ENCODE measurements around the gene TTLL10. TPM values are rescaled to one million over a fixed set of nuclear protein-coding genes. Genes with fewer than 3 reads are reported as not detected.

TTLL10 gene
- total RNA-seq, 1 donor = 0.42 TPM

- peaks cover 13% of the 10 kb centered on the region for H3K27me3 ChIP-seq (ENCODE audit: insufficient read depth, low read length)
- H3K4me1 ChIP-seq (ENCODE audit: insufficient read depth, low read length) = peaks cover 38% of the 10 kb centered on the region
- no peaks in the 10 kb centered on the region for H3K9me3 ChIP-seq (ENCODE audit: low read depth, low read length)
- H3K4me3 ChIP-seq (ENCODE audit: low read length) = no peak overlapping the region
Observed at GRCh38 chr1:1206966-1207531, 33.4 kb downstream of the TTLL10 start.

DNA sequence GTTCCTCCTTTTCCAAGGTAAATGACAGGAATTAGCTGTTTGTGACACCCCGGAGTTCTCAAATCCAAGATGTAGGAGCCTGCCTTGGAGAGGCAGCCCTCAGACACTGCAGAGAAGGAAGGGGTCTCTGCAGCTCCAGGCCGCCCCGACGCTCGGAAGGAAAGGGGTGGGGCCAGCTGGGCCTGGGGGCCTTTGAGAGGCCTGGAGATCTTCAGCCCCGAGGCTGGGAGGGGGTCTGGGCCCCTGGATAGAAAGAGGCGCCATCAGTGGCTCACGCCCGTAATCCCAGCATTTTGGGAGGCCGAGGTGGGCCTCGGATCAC lies 33.9 kb downstream of the TTLL10 start:
- Histone ChIP-seq H3K4me1 (ENCODE audit: insufficient read depth, low read length) (peaks cover 41% of the 10 kb centered on the region), H3K27me3 (ENCODE audit: insufficient read depth, low read length) (peaks cover 13% of the 10 kb centered on the region)

DNA sequence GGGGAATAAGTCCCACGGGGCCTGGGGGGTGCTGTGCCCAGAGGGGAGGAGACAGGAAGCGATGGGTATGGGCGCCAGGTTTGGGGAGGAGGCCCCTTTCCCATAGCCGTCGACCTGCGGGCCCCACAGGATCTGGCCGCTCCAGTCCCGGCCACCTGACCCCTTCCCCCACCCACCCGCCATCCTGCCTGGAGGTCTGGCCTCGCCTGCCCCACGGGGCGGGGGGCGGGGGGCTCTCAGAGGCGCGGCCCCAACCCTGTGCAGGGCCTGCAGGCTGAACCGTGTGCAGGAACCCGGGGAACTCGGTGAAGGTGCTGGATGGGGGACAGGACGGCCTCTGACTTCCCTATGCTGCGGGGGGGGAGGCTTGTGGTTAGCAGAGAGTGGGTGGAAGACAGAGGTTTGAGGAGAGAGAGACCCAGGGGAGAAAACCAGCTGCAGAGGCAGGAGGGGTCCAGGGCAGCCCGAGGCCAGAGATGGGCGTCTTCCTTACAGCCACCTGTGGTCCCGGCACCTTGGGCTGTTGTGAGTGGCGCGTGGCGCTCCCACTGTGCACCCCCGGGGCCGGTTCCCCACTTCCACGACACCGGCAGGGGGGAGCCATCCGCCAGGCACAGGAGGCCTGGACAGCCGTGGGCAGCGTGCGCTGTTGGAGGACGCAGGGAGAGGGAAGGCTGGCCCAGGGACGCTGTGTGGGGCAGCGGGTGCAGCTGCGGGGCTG lies 35.2 kb downstream of the TTLL10 start:
- Histone ChIP-seq H3K27me3 (ENCODE audit: insufficient read depth, low read length) (peaks cover 13% of the 10 kb centered on the region), H3K4me1 (ENCODE audit: insufficient read depth, low read length) (peaks cover 52% of the 10 kb centered on the region), H3K4me3 (ENCODE audit: low read length) (no peak overlapping the region), H3K9me3 (ENCODE audit: low read depth, low read length) (no peaks in the 10 kb centered on the region)

More for the DNA sequence above, 33.9 kb downstream of the TTLL10 start:
- Histone ChIP-seq H3K4me3 (ENCODE audit: low read length) (no peak overlapping the region), H3K9me3 (ENCODE audit: low read depth, low read length) (no peaks in the 10 kb centered on the region)

DNA sequence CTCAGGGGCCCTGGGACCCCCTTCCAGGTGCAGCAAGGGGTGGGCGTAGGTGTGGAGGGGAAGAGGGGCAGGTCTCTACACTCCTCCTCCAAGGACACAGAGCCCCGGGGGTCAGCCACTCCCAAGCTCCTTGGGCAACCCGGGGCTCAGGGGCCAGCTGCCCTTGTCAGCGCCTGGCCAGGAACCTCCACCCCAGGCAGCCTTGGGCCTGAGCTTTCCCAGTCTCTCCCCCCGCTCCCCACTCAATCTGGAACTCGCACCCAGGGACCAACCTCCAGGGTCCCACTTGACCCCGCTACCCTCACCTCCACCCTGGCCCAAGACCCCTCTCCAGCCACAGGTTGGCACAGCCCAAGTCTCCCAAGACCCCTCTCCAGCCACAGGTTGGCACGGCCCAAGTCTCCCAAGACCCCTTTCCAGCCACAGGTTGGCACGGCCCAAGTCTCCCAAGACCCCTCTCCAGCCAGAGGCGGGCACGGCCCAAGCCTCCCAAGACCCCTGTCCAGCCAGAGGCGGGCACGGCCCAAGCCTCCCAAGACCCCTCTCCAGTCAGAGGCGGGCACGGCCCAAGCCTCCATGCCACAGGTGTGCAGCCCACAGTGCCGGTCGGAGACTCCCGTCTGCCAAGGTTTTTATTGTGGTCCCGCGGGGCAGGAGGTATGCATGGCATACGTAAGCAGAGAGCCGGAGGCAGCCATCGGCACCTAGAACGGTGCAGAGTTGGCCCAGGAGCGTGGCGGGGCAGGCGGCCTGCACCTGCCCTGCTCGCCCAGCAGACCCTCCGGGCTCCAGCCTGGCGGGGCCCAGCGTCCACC lies 37.3 kb downstream of the TTLL10 start:
- peaks cover 67% of the 10 kb centered on the region for H3K4me1 ChIP-seq (ENCODE audit: insufficient read depth, low read length)
- H3K27me3 ChIP-seq (ENCODE audit: insufficient read depth, low read length) = peaks cover 13% of the 10 kb centered on the region
- H3K4me3 ChIP-seq (ENCODE audit: low read length) = no peak overlapping the region
- no peaks in the 10 kb centered on the region for H3K9me3 ChIP-seq (ENCODE audit: low read depth, low read length)

DNA sequence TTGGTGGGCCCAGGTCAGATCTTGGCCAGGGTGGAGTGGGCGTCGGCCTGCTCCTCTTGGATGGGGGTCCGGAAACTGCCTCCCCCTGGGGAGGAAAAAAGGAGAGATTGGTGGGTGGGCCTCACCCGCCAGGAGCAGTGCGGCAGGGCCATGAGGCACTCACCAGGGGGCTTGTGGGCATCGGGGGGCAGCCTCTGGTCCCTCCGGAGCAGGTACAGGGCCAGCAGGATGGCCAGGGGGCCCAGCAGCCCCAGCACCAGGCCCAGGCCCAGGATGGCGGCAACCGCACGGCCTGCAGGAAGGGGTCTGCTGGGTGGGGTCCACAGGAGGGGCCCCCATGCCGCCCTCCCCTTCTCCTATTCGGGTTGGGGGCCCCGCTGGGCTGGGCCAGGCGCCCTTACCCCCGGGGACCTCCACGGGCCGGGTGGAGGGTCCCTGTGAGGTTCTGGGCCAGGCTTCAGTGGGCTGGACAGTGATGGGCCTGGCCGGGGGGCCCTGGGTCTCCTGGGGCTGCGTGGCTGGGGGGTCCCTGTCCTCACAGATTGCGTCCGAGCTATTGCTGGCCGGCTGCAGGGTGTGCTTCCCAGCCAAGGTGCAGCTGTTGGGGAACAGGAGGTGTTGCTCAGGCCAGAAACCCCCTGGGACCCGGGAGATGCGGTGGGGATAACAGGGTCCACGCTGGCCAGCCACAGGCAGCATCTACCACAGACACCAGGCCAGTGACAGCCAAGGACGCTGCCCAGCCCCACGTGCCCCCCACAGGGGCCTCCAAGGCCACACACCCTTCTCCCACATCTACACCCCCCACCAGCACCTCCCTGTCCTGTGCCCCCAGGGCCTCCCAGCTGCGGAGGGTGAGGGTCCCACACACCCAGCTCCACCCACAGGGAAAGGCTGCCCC lies 38.1 kb downstream of the TTLL10 start:
- H3K4me1 ChIP-seq (ENCODE audit: insufficient read depth, low read length) = peaks cover 65% of the 10 kb centered on the region
- H3K4me3 ChIP-seq (ENCODE audit: low read length) = no peak overlapping the region
- H3K9me3 ChIP-seq (ENCODE audit: low read depth, low read length) = no peaks in the 10 kb centered on the region
- H3K27me3 ChIP-seq (ENCODE audit: insufficient read depth, low read length) = peaks cover 9% of the 10 kb centered on the region

- Histone ChIP-seq H3K4me1 (ENCODE audit: insufficient read depth, low read length) (peaks cover 59% of the 10 kb centered on the region), H3K4me3 (ENCODE audit: low read length) (peak overlapping the region; percentile 6), H3K27me3 (ENCODE audit: insufficient read depth, low read length) (no peaks in the 10 kb centered on the region), H3K9me3 (ENCODE audit: low read depth, low read length) (no peaks in the 10 kb centered on the region)
Observed at GRCh38 chr1:1212780-1213344, 39.2 kb downstream of the TTLL10 start.

DNA sequence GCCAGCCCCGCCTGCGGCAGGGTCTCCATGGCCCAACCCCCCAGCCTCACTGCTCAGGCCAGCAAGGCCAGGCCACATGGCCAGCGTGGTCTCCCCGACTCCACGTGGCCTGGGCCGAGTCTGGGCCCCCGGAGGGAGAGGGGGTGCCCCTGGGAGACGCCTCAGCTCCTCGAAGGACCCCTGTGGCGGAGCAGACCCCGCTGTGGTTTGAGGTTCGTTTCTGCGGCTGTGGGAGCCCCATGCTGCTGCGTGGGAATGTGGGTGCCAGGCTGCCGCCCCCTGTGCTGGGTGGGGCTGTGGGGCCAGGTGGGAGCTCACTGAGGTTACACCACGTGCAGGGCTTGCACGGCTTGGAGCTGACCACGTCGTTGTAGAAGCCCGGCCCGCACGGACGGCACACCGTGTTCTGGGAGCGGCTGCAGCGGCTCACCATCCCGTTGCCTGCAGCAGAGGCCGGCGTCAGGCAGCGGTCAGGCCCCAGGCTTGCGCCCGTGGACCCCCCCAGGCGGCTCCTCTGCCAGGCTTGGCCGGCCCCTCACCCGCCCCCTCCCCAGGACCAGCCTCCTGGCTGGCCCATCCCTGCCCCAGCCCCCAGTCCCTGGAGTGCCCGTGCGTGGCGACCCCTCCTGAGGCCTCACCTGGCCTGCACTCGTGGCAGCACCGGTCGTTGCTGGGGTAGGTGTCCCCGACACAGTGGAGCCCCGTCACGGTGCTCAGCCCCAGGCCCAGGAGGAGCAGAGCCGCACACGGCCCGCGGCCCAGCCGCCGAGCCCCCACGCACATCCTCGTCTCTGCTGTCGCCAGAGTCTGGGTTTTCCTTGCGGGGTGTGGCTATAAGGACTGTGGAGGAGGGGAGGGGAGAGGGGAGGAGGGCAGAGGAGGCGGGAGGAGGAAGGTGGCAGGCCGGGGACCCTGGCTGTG lies 39.9 kb downstream of the TTLL10 start, which contains the start of gene TNFRSF4:
Gene TNFRSF4 (minus strand): TSS at position 809 of the 921 bp plus-strand sequence. CDS start 26 bp downstream, at position 783.
- Histone ChIP-seq H3K4me1 (ENCODE audit: insufficient read depth, low read length) (peaks cover 59% of the 10 kb centered on the region), H3K9me3 (ENCODE audit: low read depth, low read length) (no peaks in the 10 kb centered on the region), H3K27me3 (ENCODE audit: insufficient read depth, low read length) (no peaks in the 10 kb centered on the region), H3K4me3 (ENCODE audit: low read length) (peak within 1 kb of the TSS; percentile 6)

DNA sequence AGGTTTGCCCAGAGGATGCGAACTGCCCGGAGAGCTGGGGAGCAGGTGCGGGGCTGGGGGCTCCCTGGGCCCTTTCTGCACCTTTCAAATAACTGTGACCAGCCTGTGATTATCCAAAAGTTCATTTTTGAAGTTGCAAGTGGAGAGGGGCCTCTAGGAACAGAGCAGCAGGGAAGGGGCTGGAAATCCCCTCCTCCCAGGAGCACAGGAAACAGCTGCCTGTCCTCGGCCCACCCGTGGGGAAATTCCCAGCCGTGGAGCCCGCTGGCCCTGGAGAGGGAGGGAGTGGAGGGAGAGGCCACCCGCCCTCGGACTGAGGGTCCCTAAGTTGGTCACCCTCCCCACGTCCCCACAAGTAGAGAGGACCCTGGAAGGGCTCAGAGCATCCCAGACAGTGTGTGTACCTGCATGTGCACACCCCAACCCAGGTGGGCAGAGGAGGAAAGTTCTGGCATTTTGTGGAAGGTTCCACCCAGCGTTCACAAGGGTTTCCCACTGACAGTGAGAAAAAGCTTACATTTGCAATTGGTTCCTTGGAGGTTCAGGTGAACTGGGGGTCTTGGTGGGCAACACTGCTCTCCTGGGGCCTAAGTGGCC lies 41.5 kb downstream of the TTLL10 start:
- no peaks in the 10 kb centered on the region for H3K9me3 ChIP-seq (ENCODE audit: low read depth, low read length)
- no peak overlapping the region for H3K4me3 ChIP-seq (ENCODE audit: low read length)
- H3K4me1 ChIP-seq (ENCODE audit: insufficient read depth, low read length) = peaks cover 52% of the 10 kb centered on the region
- H3K27me3 ChIP-seq (ENCODE audit: insufficient read depth, low read length) = no peaks in the 10 kb centered on the region

DNA sequence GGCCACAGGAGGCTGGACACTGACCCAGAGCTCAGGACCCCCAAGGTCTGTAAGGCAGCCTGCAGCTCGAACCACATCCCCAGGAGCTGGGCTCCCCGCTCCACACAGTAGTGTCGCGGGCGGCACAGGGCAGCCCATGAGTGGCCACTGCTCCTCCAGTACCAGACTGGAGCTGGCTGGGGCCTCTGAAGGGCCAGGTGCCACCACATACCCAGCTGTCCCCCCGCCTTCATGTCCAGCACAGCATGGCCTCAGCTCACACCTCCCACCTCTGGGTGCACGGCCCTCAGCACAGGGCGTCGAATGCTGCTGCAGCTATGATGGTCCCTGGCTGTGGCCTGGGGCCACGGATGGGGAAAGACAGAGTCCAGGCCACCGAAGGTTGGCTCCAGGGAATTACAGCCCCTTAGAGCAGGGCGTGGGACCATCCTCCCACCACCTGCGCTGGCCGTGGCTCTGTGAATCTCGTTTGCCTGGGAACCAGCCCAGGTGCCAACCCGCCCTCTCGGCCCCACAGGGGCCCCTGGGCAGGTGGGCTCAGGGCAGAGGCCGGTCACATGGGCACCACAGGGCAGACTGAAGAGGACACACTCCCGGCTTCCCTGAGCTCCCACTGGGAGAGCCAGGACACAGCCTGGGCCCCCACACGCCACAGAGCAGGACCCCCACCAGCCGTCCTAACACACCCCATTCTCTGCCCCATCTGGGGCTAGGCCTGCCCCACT lies 42.4 kb downstream of the TTLL10 start:
- Histone ChIP-seq H3K27me3 (ENCODE audit: insufficient read depth, low read length) (no peaks in the 10 kb centered on the region), H3K4me3 (ENCODE audit: low read length) (no peak overlapping the region), H3K9me3 (ENCODE audit: low read depth, low read length) (no peaks in the 10 kb centered on the region), H3K4me1 (ENCODE audit: insufficient read depth, low read length) (peaks cover 52% of the 10 kb centered on the region)

DNA sequence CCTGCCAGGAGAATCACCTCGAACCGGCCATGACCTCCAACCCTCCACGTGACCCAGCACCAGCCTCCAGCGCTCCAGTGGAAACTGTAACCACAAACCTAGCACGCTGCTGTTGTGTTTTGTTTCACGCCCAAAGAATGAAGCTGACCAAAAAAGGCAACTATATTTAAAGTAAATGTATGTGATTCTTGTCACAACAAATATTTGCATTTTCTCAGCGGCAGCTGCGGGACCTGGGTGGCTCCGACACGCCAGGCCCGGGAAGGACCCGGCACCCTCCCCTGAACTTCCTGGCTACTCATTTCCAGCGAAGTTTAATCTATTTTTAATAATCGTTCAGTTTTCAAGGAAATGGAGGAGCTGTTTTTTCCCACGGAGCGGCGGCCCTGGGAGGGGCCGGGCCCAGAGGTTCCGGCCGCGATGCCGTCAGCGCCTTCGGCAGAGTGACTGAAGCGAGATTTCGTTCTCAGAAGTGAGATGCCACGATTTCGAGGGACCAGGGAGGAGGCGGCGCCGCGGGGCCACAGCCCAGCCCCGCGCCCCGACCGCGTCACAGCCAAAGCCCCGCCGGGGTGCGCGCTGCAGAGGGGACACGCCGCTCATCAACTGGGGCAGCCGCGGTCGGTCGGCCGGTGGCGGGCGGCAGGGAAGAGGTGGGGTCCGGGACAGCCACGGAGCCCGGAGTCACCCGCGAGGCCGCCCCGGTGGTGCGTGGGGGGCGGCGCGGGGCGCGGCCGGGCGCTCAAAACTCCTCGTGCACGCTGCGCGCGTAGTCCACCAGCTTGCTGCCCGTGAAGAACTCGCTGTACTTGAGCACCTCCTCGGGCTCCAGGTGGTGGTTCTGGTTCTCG lies 43.3 kb downstream of the TTLL10 start:
- Histone ChIP-seq H3K4me1 (ENCODE audit: insufficient read depth, low read length) (peaks cover 58% of the 10 kb centered on the region), H3K4me3 (ENCODE audit: low read length) (no peak overlapping the region), H3K9me3 (ENCODE audit: low read depth, low read length) (no peaks in the 10 kb centered on the region), H3K27me3 (ENCODE audit: insufficient read depth, low read length) (no peaks in the 10 kb centered on the region)

GRCh38 chr1:1217621-1218523 lies 44.2 kb downstream of the TTLL10 start:
- H3K4me3 ChIP-seq (ENCODE audit: low read length) = no peak overlapping the region
- peaks cover 51% of the 10 kb centered on the region for H3K4me1 ChIP-seq (ENCODE audit: insufficient read depth, low read length)

More at GRCh38 chr1:1217621-1218523, 44.2 kb downstream of the TTLL10 start:
- Histone ChIP-seq H3K27me3 (ENCODE audit: insufficient read depth, low read length) (no peaks in the 10 kb centered on the region), H3K9me3 (ENCODE audit: low read depth, low read length) (no peaks in the 10 kb centered on the region)

Data from mononuclear cell (primary cell).